Thymus (tissue), 11 donors: ENCODE data around the gene RTBDN. TPM values are rescaled to one million over a fixed set of nuclear protein-coding genes. Genes with fewer than 3 reads are reported as not detected.
A peak's percentile ranks its signal among the peaks of the same experiment; 100 is the strongest.

Experiments used
- DNase-seq, 9 donors: peaks; one replicate each; pipeline ENCODE4 v3.0.0-alpha.2; 2013; ENCODE audit warnings: low spot score in 9 of 9, low read depth in 6 of 9, missing footprints in 1 of 9
- H3K27ac ChIP-seq, 2 donors: one replicate each; pipeline ENCODE4 v1.5.1; 2013; ENCODE audit warnings: control low read depth in 1 of 2, low read depth in 1 of 2, low read length in 1 of 2, mild to moderate bottlenecking in 1 of 2, moderate library complexity in 1 of 2
- H3K27me3 ChIP-seq, 2 donors: one replicate each; pipeline ENCODE4 v1.5.1; 2013; ENCODE audit warnings: low read length in 1 of 2; ENCODE audit not compliant: control insufficient read depth in 2 of 2, insufficient read depth in 1 of 2
- H3K36me3 ChIP-seq, 2 donors: one replicate each; pipeline ENCODE4 v1.5.1; 2013; ENCODE audit warnings: low read length in 1 of 2, mild to moderate bottlenecking in 1 of 2, moderate library complexity in 1 of 2; ENCODE audit not compliant: control insufficient read depth in 2 of 2, insufficient read depth in 2 of 2
- H3K4me1 ChIP-seq, 2 donors: one replicate each; pipeline ENCODE4 v1.5.1; 2013; ENCODE audit warnings: low read length in 2 of 2; ENCODE audit not compliant: control insufficient read depth in 2 of 2, insufficient read depth in 2 of 2
- H3K4me3 ChIP-seq, 2 donors: one replicate each; pipeline ENCODE4 v1.5.1; 2013; ENCODE audit warnings: low read length in 2 of 2, control low read depth in 1 of 2, mild to moderate bottlenecking in 1 of 2
- H3K9me3 ChIP-seq, 2 donors: one replicate each; pipeline ENCODE4 v1.5.1; 2013; ENCODE audit warnings: low read length in 1 of 2, mild to moderate bottlenecking in 1 of 2; ENCODE audit not compliant: control insufficient read depth in 2 of 2, insufficient read depth in 1 of 2
- WGBS: extraction: QIAGEN DNeasy Blood & Tissue Kit; methylation state at CpG from one replicate; pipeline ENCODE4 v1.1.7; 2013; 5-methylcytosine and 5-hydroxymethylcytosine counted together
- polyA plus RNA-seq: library from polyadenylated mRNA; stranded (reverse); fragments of 200-250 nt; gene quantifications from one replicate; pipeline ENCODE4 v1.2.3, GENCODE V29; 2013
- total RNA-seq: library from RNA; stranded (reverse); fragments of 120-200 nt; gene quantifications from one replicate; pipeline ENCODE4 v1.2.4, GENCODE V29; 2013
- donor health status: healthy.

RTBDN gene
- total and polyA plus RNA-seq, 2 donors: 1.6 to 1.7 TPM

- H3K4me1 ChIP-seq: peaks cover 29 to 77% of the 10 kb centered on the region in 2 donors
- under 1% methylated on average over 88 of the region's 88 CpGs for whole genome bisulfite sequencing
- H3K9me3 ChIP-seq: no peaks in the 10 kb centered on the region
- peak overlapping the region; percentile 57 for H3K4me3 ChIP-seq
- no peaks in the 10 kb centered on the region for H3K27me3 ChIP-seq
- H3K36me3 ChIP-seq: no peaks in the 10 kb centered on the region
- peak in 4 of 9 donors; percentile 66 to 86 (median 80) for DNase-seq
- H3K27ac ChIP-seq: peak overlapping the region; percentile 92 to 96
Observed at GRCh38 chr19:12782424-12783290, 51.7 kb downstream of the RTBDN start.

- H3K9me3 ChIP-seq: no peaks in the 10 kb centered on the region
- H3K4me3 ChIP-seq: peak overlapping the region; percentile 26 to 57
- 1% methylated on average over 12 of the region's 12 CpGs for WGBS
- H3K4me1 ChIP-seq: peaks cover 29 to 83% of the 10 kb centered on the region in 2 donors
- DNase-seq: no peak
- no peaks in the 10 kb centered on the region for H3K36me3 ChIP-seq
- no peaks in the 10 kb centered on the region for H3K27me3 ChIP-seq
- H3K27ac ChIP-seq: peak overlapping the region; percentile 92 to 96
Observed at GRCh38 chr19:12782174-12782423, 52.3 kb downstream of the RTBDN start.

GRCh38 chr19:12779162-12779993 is 55.0 kb downstream of the RTBDN start:
- H3K27ac ChIP-seq: peak overlapping the region; percentile 90 to 92
- no peaks in the 10 kb centered on the region for H3K27me3 ChIP-seq
- peaks cover 22 to 72% of the 10 kb centered on the region in 2 donors for H3K4me1 ChIP-seq
- H3K4me3 ChIP-seq: no peak overlapping the region
- H3K36me3 ChIP-seq: no peaks in the 10 kb centered on the region
- DNase-seq: no peak
- WGBS: 90% methylated on average over 15 of the region's 15 CpGs
- no peaks in the 10 kb centered on the region for H3K9me3 ChIP-seq

- Histone ChIP-seq H3K9me3 (no peaks in the 10 kb centered on the region), H3K27me3 (no peaks in the 10 kb centered on the region), H3K4me1 (peaks cover 19 to 66% of the 10 kb centered on the region in 2 donors), H3K4me3 (peak overlapping the region in 1 of 2 donors; percentile 73), H3K36me3 (no peaks in the 10 kb centered on the region), H3K27ac (peak overlapping the region; percentile 90 to 92)
- DNase-seq: no peak
- WGBS: 74% methylated on average over 6 of the region's 6 CpGs
Observed at GRCh38 chr19:12778905-12779161, 55.5 kb downstream of the RTBDN start.

- H3K4me1 ChIP-seq: peaks cover 15 to 61% of the 10 kb centered on the region in 2 donors
Observed at GRCh38 chr19:12778017-12778904, 56.1 kb downstream of the RTBDN start.

GRCh38 chr19:12777217-12778016 is 57.0 kb downstream of the RTBDN start:
- 15% methylated on average over 43 of the region's 43 CpGs for WGBS
- DNase-seq: peak in 5 of 9 donors; percentile 61 to 84 (median 76)
- Histone ChIP-seq H3K36me3 (no peaks in the 10 kb centered on the region), H3K9me3 (no peaks in the 10 kb centered on the region), H3K4me1 (peaks cover 11 to 53% of the 10 kb centered on the region in 2 donors), H3K27me3 (peaks cover 0 to 5% of the 10 kb centered on the region in 2 donors), H3K27ac (peak overlapping the region; percentile 90 to 92), H3K4me3 (peak overlapping the region; percentile 73 to 74)

More at GRCh38 chr19:12778017-12778904, 56.1 kb downstream of the RTBDN start:
- peak overlapping the region; percentile 73 to 74 for H3K4me3 ChIP-seq
- H3K27me3 ChIP-seq: no peaks in the 10 kb centered on the region
- H3K9me3 ChIP-seq: no peaks in the 10 kb centered on the region
- H3K36me3 ChIP-seq: no peaks in the 10 kb centered on the region
- DNase-seq: peak in 2 of 9 donors; percentile 46 to 62
- WGBS: 6% methylated on average over 44 of the region's 44 CpGs
- H3K27ac ChIP-seq: peak overlapping the region; percentile 90 to 92

Other genes with a start within 250 kb of the RTBDN start
- 6.0 TPM for gene ZNF490, start 223.8 kb downstream of the RTBDN start, total RNA-seq
- gene ZNF490, start 223.8 kb downstream of the RTBDN start, polyA plus RNA-seq: 1.6 TPM
- gene ZNF791, start 223.7 kb downstream of the RTBDN start, total RNA-seq: 8.6 TPM
- gene ZNF791, start 223.7 kb downstream of the RTBDN start, polyA plus RNA-seq: 9.1 TPM
- 25.3 TPM for gene MAN2B1, start 167.8 kb downstream of the RTBDN start, total RNA-seq
- 49.1 TPM for gene MAN2B1, start 167.8 kb downstream of the RTBDN start, polyA plus RNA-seq
- 13.2 TPM for gene WDR83, start 167.8 kb downstream of the RTBDN start, total RNA-seq
- 19.6 TPM for gene WDR83, start 167.8 kb downstream of the RTBDN start, polyA plus RNA-seq
- gene DHPS, start 152.7 kb downstream of the RTBDN start, total RNA-seq: 97.3 TPM
- gene DHPS, start 152.7 kb downstream of the RTBDN start, polyA plus RNA-seq: 74.3 TPM
- not detected for gene GNG14, start 146.6 kb downstream of the RTBDN start, total RNA-seq
- gene GNG14, start 146.6 kb downstream of the RTBDN start, polyA plus RNA-seq: 0.14 TPM
- 6.2 TPM for gene FBXW9, start 137.9 kb downstream of the RTBDN start, total RNA-seq
- gene FBXW9, start 137.9 kb downstream of the RTBDN start, polyA plus RNA-seq: 6.5 TPM
- gene TNPO2, start 110.6 kb downstream of the RTBDN start, total RNA-seq: 10.9 TPM
- gene TNPO2, start 110.6 kb downstream of the RTBDN start, polyA plus RNA-seq: 28.3 TPM
- gene TRIR, start 99.9 kb downstream of the RTBDN start, total RNA-seq: 268 TPM
- 290 TPM for gene TRIR, start 99.9 kb downstream of the RTBDN start, polyA plus RNA-seq
- 67.2 TPM for gene GET3, start 97.1 kb downstream of the RTBDN start, total RNA-seq
- 50.0 TPM for gene GET3, start 97.1 kb downstream of the RTBDN start, polyA plus RNA-seq
- not detected for gene BEST2, start 82.8 kb downstream of the RTBDN start, total RNA-seq
- 0.46 TPM for gene BEST2, start 82.8 kb downstream of the RTBDN start, polyA plus RNA-seq
- gene HOOK2, start 59.0 kb downstream of the RTBDN start, total RNA-seq: 8.7 TPM
- 36.4 TPM for gene HOOK2, start 59.0 kb downstream of the RTBDN start, polyA plus RNA-seq
- gene JUNB, start 43.1 kb downstream of the RTBDN start, total RNA-seq: 121 TPM
- gene JUNB, start 43.1 kb downstream of the RTBDN start, polyA plus RNA-seq: 139 TPM
- 202 TPM for gene PRDX2, start 32.8 kb downstream of the RTBDN start, total RNA-seq
- gene PRDX2, start 32.8 kb downstream of the RTBDN start, polyA plus RNA-seq: 113 TPM
- gene THSD8, start 32.5 kb downstream of the RTBDN start, total RNA-seq: 9.9 TPM
- gene THSD8, start 32.5 kb downstream of the RTBDN start, polyA plus RNA-seq: 4.1 TPM
- gene RNASEH2A, start 28.0 kb downstream of the RTBDN start, total RNA-seq: 30.3 TPM
- 8.4 TPM for gene RNASEH2A, start 28.0 kb downstream of the RTBDN start, polyA plus RNA-seq
- 0.38 TPM for gene MAST1, start 3.9 kb upstream of the RTBDN start, total RNA-seq
- 0.91 TPM for gene MAST1, start 3.9 kb upstream of the RTBDN start, polyA plus RNA-seq
- 14.6 TPM for gene DNASE2, start 46.9 kb upstream of the RTBDN start, total RNA-seq
- 20.8 TPM for gene DNASE2, start 46.9 kb upstream of the RTBDN start, polyA plus RNA-seq
- 2.5 TPM for gene KLF1, start 52.6 kb upstream of the RTBDN start, total RNA-seq
- 0.09 TPM for gene KLF1, start 52.6 kb upstream of the RTBDN start, polyA plus RNA-seq
- gene GCDH, start 56.6 kb upstream of the RTBDN start, total RNA-seq: 21.9 TPM
- 33.6 TPM for gene GCDH, start 56.6 kb upstream of the RTBDN start, polyA plus RNA-seq
- 1.6 TPM for gene SYCE2, start 84.7 kb upstream of the RTBDN start, total RNA-seq
- gene SYCE2, start 84.7 kb upstream of the RTBDN start, polyA plus RNA-seq: 0.48 TPM
- 46.7 TPM for gene FARSA, start 99.1 kb upstream of the RTBDN start, total RNA-seq
- 33.6 TPM for gene FARSA, start 99.1 kb upstream of the RTBDN start, polyA plus RNA-seq
- 639 TPM for gene CALR, start 104.0 kb upstream of the RTBDN start, total RNA-seq
- gene CALR, start 104.0 kb upstream of the RTBDN start, polyA plus RNA-seq: 189 TPM
- 55.8 TPM for gene RAD23A, start 111.3 kb upstream of the RTBDN start, total RNA-seq
- 128 TPM for gene RAD23A, start 111.3 kb upstream of the RTBDN start, polyA plus RNA-seq
- 27.7 TPM for gene GADD45GIP1, start 122.6 kb upstream of the RTBDN start, total RNA-seq
- 27.2 TPM for gene GADD45GIP1, start 122.6 kb upstream of the RTBDN start, polyA plus RNA-seq
- gene DAND5, start 135.0 kb upstream of the RTBDN start, total RNA-seq: 0.09 TPM
- gene DAND5, start 135.0 kb upstream of the RTBDN start, polyA plus RNA-seq: 0.09 TPM
- 2.0 TPM for gene NFIX, start 160.9 kb upstream of the RTBDN start, total RNA-seq
- 10.5 TPM for gene NFIX, start 160.9 kb upstream of the RTBDN start, polyA plus RNA-seq